PFSK-1 (cell line): ENCODE results near the gene UNC5B.

Source experiments
- POLR2AphosphoS5 ChIP-seq: IDR thresholded peaks from 2 replicates; pipeline ENCODE4 v1.6.1; 2012; ENCODE audit warnings: low read depth, mild to moderate bottlenecking, control low read depth, low read length, moderate library complexity
- SIN3A ChIP-seq: IDR thresholded peaks from 2 replicates; pipeline ENCODE4 v1.6.1; 2012; ENCODE audit warnings: mild to moderate bottlenecking, low read length, moderate library complexity, borderline replicate concordance; ENCODE audit not compliant: insufficient read depth

- TF ChIP-seq POLR2AphosphoS5 (no peak), SIN3A (no peak)
Observed at GRCh38 chr10:71241114-71241829, 28.9 kb downstream of the UNC5B start.
